ENCODE results near the gene DGCR2. TPM values are rescaled to one million over a fixed set of nuclear protein-coding genes. Genes with fewer than 3 reads are reported as not detected.

Gene DGCR2
- total RNA-seq, 1 donor from 2014 or later: 50.0 TPM

- peaks cover 19% of the 10 kb centered on the region for H3K27me3 ChIP-seq (ENCODE audit: control insufficient read depth, insufficient read depth, low read length)
- no peak for TF ChIP-seq CTCF (IDR thresholded peaks at IDR 0.05; ENCODE audit: insufficient read depth, low read length, severe bottlenecking)
- FAIRE-seq: no peak
Observed at GRCh38 chr22:18994701-18995326, 127.4 kb downstream of the DGCR2 start.

GRCh38 chr22:18994056-18994455 lies 128.2 kb downstream of the DGCR2 start:
- no peak for FAIRE-seq
- H3K36me3 ChIP-seq (ENCODE audit: control insufficient read depth, insufficient read depth, low read length): no peaks in the 10 kb centered on the region
- DNase-seq (ENCODE audit: low read depth): no peak
- no peak for TF ChIP-seq CTCF (IDR thresholded peaks at IDR 0.05; ENCODE audit: insufficient read depth, low read length, severe bottlenecking)
- H3K4me3 ChIP-seq (ENCODE audit: low read depth, low read length): no peak overlapping the region
- H3K27me3 ChIP-seq (ENCODE audit: control insufficient read depth, insufficient read depth, low read length): peaks cover 19% of the 10 kb centered on the region

More at GRCh38 chr22:18994701-18995326, 127.4 kb downstream of the DGCR2 start:
- DNase-seq (ENCODE audit: low read depth): no peak
- Histone ChIP-seq H3K36me3 (ENCODE audit: control insufficient read depth, insufficient read depth, low read length) (no peaks in the 10 kb centered on the region), H3K4me3 (ENCODE audit: low read depth, low read length) (no peak overlapping the region)

- Histone ChIP-seq H3K27me3 (ENCODE audit: control insufficient read depth, insufficient read depth, low read length) (peaks cover 13% of the 10 kb centered on the region), H3K36me3 (ENCODE audit: control insufficient read depth, insufficient read depth, low read length) (no peaks in the 10 kb centered on the region), H3K4me3 (ENCODE audit: low read depth, low read length) (no peak overlapping the region)
- FAIRE-seq (no peak), DNase-seq (ENCODE audit: low read depth) (no peak)
- TF ChIP-seq CTCF (IDR thresholded peaks at IDR 0.05; ENCODE audit: insufficient read depth, low read length, severe bottlenecking): no peak
Observed at GRCh38 chr22:18992543-18993198, 129.5 kb downstream of the DGCR2 start.

GRCh38 chr22:18991821-18992442 lies 130.3 kb downstream of the DGCR2 start:
- Histone ChIP-seq H3K36me3 (ENCODE audit: control insufficient read depth, insufficient read depth, low read length) (no peaks in the 10 kb centered on the region), H3K4me3 (ENCODE audit: low read depth, low read length) (no peak overlapping the region), H3K27me3 (ENCODE audit: control insufficient read depth, insufficient read depth, low read length) (peaks cover 9% of the 10 kb centered on the region)
- DNase-seq (ENCODE audit: low read depth): no peak
- FAIRE-seq: no peak
- no peak for TF ChIP-seq CTCF (IDR thresholded peaks at IDR 0.05; ENCODE audit: insufficient read depth, low read length, severe bottlenecking)

- Histone ChIP-seq H3K4me3 (ENCODE audit: low read depth, low read length) (no peak overlapping the region), H3K27me3 (ENCODE audit: control insufficient read depth, insufficient read depth, low read length) (peaks cover 7% of the 10 kb centered on the region), H3K36me3 (ENCODE audit: control insufficient read depth, insufficient read depth, low read length) (no peaks in the 10 kb centered on the region)
- no peak for FAIRE-seq
- DNase-seq (ENCODE audit: low read depth): no peak
- TF ChIP-seq CTCF (IDR thresholded peaks at IDR 0.05; ENCODE audit: insufficient read depth, low read length, severe bottlenecking): no peak
Observed at GRCh38 chr22:18991138-18991432, 131.1 kb downstream of the DGCR2 start.

All from bronchial epithelial cell (primary cell).